NCI-H82 (cell line): ENCODE data around the gene ITPKC.
A peak's percentile ranks its signal among the peaks of the same experiment; 100 is the strongest.

ENCODE experiments used
- DNase-seq: peaks from one replicate; lab custom pipeline; 2025; lab: John Stamatoyannopoulos, UW

The ITPKC gene

DNA sequence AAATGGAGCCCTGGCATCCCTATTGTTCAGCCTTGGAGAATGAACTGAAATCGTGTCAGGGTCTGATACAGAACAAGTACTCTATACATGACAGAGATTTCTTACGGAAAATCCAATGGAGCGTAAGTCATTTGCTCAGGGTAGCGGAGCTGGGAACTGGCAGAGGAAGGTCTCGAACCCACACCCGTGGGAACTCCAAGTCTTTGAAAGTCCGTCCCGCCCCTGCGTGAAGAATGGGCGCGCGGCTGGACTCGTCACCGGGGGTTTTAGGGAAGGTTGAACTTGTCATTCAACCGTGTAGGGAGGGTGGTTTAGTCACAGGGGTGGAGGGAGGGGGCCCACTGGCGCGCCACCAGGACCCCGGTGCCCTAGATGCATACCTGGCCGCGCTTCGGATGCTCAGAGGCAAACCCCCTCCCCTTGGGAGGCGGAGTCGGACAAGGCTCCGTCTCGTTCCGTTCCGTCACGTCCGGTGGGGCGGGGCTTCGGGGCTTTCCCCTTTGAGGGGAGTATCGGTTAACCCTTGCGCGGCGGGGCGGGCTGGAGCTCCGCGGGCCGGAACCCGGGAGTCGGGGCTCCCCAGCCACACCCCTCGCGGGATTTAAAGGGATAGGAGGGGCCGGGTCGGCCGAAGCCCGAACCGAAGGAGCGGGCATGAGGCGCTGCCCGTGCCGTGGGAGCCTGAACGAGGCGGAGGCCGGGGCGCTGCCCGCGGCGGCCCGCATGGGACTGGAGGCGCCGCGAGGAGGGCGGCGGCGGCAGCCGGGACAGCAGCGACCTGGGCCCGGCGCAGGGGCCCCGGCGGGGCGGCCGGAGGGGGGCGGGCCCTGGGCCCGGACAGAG lies at the start of gene ITPKC, which contains the start of gene COQ8B:
Gene ITPKC (plus strand): TSS at position 631 of the 843 bp plus-strand sequence. CDS start 24 bp downstream, at position 655.
Gene COQ8B (minus strand): TSS at position 405 of the 843 bp plus-strand sequence. CDS start 2,254 bp downstream, outside the sequence.
- DNase-seq: peak; percentile 99

DNA sequence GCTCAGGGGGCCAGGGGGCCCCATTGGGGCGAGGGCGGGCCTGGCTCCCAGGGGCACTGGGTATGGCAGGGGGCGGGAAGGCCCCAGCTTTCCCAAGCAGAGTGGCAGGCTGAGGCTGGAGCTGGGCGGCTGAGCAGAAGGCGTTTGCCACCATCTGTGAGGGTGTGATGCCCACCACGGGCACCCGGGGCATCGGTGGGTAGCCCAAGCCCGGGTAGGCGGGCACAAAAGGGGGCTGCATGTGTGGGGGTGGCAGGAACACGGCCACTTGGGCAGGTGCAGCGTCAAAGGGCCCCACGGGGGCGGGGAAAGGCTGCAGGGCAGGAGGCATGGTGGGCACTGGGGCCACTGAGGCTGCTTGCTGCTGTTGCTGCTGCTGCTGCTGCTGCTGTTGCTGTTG lies 49.3 kb upstream of the ITPKC start:
- no peak for DNase-seq

DNA sequence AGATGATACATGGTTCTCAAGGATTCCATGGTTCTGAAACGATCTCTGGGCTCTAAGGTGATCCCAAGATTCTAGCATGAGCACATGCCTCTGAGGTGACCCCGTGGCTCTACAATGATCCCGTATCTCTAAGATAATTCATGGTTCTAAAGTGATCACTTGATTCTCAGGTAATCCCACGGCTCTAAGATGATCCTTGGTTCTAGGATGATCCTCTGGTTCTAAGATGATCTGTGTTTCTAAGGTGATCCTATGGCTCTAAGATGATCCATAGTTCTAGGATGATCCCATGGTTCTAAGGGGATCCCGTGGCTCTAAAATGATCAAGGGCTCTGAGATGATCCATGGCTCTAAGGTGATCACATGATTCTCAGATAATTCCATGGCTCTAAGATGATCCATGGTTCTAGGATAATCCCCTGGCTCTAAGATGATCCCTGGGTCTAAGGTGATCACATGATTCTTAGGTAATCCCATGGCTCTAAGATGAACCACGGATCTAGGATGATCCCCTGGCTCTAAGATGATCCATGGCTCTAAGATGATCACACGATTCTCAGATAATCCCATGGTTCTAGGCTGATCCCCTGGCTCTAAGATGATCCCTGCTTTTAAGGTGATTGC lies 47.8 kb upstream of the ITPKC start:
- DNase-seq: no peak

DNA sequence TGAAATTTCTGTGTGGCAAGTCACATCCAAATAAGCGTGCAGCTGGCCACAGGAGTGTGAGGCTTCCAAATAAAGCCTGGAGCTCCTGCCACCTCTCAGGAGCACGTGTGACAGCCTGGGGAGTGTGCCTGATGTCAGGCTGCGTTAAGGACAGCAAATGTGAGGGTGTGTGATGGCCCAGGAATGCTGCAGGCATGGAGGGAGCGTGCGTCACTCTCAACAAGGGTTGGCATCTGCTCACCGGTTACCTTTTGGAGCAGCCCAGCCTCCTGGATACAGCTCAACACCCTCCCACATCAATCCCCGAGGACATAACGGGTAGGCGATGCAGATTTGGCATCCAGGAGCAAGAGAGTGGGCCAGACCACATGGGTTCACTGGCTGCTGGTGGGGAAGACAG lies 45.5 kb upstream of the ITPKC start:
- no peak for DNase-seq

DNA sequence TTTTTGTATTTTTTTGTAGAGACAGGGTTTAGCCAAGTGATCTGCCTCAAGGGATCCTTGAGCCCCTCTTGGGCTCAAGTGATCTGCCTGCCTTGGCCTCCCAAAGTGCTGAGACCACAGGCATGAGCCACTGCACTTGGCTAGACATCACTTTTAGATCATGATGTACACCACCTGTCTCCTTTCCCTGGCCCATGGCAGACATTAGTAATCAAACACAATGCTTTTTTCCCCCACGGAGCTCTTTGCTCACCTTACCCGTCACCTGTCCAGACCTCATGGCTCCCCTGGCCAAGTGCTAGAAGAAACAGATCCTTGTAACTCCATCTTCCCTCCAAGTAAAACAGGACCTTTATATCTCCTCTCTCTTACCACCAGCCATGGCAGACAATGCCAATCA lies 44.9 kb upstream of the ITPKC start:
- no peak for DNase-seq

DNA sequence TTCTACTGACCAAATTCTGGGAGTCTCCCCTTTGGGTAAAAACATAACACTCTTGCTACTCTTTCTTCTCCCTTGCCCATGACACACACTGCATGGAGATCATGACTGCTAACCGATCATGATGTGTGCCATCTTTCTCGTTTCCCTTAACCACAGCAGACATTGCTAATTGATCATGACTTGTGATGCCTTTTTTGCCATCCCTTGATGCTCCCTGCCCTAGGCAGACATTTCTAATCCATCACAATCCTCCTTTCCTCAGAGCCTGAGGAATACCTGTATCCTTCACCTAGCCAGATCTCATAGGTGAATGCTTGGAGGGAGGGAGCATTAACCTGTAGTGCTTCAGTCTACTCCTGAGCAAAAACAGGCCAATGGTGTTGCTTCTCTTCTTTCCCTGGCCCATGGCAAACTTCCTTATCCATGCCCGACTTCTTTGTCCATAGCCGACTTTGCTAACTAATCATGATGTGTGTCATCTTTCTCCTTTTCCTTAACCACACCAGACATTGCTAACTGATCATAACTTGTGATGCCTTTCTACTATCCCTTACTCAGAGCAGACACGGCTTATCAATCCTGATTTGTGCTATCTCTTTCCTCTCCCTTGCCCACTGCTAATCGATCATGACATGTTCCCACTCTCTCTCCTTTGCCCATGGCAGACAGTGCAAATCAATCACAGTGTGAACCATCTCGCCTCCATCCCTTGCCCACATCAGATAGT lies 44.2 kb upstream of the ITPKC start:
- no peak for DNase-seq

DNA sequence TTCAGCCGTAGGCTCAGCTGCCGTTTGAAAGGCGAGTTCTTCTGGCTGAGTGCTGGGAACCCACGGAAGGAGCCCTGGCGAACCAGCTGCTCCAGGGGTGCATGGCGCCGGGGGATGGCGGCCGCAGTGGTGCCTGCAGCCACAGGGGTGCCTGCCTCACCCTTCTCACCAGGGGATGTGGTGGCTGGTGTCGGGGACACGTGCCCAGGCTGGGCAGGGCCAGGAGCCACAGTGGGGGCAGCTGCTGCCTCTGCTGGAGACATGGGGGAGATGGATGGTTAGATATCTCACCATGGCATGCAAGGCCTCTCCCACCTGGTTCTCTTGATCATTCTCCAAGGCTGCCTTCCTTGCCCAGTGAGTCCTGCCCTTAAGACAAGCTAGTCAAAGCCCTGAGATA lies 43.5 kb upstream of the ITPKC start:
- no peak for DNase-seq

DNA sequence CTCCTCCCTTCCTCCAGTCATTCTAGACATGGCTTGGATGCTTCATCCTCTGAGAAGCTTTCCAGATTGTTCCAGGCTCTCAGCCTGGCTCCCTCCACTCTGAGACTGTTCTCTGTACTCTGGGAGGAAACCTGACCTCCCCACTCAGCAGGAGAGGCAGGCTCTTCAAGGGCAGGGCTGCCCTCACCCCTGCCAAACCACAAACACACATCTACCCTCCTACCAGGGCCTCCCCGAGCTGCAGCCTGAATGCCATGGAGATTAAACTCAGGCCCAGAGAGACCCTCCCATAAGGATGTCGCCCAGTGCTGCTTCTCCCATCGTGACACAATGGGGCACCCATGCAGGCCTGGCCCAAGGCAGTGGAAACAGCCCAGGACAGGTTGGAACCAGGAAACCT lies 42.6 kb upstream of the ITPKC start:
- DNase-seq: no peak

DNA sequence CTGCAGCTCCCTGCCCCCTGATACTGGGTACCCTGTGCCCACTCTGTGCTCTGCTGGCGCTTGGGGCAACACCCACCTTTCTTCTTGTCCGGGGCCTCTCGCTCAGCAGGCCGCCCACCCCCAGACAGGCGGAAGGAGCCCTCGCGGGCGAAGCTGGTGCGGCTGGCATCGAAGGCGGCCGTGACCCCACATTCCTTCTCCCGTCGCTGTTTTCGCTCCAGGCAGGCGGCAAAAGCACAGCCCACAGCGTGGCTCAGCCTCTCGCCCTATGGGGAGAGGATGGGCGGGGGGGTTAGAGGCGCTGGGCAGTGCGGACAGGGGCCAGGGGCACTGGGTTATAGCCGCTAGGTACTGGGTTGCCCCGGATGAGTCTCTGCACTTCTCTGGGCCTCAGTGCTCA lies 39.8 kb upstream of the ITPKC start:
- no peak for DNase-seq

DNA sequence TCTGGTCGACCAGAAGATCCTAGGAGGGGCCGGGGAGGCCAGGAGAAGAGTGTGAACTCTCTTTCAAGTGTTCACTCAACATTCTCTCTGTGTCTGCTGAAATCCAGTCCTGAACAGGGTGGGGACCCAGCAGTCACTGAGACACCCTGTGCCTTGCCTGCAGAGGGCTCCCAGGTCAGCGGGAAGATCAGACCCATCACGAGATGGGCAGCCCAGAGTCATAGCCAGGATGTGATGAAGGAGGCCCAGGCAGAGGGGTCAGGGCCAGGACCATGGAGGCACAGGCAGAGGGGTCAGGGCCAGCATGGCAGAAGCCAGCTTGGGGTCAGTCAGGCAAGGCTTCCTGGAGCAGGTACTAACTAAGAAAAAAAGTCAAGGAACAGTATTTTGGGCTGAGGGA lies 35.9 kb upstream of the ITPKC start:
- DNase-seq: no peak

DNA sequence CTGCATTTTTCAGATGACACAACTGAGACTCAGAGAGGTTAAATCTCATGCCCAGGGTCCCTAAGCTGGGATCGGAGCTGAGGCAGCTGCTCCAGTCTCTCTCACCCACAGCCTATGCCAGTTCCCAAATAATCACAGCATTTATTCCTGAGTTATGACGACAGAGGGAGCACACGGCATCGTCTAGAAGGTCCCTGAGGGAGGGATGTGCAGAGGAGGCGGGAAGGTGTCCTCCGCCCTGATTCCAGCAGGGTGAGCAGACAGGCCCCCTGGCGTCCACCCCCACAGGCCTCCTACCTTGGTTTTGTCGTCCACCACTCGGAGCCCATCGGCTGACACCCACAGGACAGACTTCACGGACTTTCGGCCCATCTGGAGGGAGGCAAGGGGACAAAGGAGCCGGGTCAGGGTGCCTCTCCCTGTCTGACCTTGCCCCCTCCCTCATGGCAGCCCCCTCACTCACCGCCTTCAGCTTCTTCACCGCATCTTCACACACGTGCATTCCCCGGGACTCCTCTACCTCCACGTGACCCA lies 34.4 kb upstream of the ITPKC start:
- DNase-seq: no peak

DNA sequence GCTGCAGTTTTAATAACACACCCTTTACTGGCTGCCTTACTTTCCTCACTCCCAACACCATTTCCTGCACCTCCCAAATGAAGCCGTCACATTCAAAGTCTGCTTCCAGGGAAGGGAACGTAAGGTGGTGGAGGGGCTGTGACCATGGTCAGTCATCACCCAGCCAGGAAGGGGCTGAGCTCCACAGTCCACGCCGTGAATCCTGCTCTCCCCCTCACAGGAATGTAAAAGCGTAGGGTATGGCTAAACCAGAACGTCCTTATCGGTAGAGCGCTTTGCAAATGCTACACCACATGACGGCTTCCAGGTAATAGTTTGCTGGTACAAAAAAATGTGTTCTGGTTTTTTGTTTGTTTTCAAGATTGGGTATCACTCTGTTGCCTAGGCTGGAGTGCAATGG lies 33.5 kb upstream of the ITPKC start:
- no peak for DNase-seq

DNA sequence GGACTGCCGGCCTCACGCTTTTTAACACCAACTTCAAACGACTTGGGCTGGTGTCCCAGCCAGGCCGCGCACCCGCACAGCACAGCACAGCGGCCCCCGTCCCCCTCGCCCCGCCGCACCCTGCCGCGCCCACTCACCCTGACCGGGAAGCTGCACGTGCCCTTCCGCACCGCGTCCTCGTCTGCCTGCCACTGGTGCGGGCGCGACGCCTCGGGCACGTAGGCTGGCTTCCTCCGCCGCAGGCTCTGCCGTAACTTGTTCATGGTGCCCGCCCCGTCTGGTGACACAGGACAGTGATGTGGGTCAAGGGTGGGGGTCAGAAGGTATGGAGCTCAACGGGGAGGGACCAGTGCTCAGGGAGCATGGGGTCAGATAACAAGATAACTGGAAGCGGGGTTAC lies 32.6 kb upstream of the ITPKC start:
- DNase-seq: no peak

DNA sequence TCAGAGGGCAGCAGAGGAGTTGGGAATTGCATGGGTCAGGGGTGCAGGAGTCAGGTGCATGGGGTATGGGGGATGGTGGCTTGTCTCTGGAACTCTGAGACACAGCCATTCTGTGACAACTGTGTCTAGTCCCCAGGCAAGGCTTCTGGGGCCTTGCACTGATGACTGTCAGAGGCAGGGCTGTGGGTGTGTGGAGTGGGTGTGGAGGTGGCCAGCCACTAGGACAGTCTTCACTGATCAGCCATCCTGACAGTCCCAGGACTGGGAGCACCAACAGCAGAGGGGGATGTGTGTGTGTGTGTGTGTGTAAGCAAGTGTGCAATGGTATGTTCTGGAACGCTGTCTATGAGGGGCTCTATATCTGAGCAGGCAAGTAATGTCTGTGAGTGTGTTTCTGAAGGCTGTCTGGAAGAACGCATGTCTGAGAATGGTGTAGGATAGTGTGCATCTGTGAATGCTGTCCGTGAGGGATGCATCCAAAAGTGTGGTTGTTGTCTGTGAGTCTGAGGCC lies 31.8 kb upstream of the ITPKC start:
- no peak for DNase-seq

DNA sequence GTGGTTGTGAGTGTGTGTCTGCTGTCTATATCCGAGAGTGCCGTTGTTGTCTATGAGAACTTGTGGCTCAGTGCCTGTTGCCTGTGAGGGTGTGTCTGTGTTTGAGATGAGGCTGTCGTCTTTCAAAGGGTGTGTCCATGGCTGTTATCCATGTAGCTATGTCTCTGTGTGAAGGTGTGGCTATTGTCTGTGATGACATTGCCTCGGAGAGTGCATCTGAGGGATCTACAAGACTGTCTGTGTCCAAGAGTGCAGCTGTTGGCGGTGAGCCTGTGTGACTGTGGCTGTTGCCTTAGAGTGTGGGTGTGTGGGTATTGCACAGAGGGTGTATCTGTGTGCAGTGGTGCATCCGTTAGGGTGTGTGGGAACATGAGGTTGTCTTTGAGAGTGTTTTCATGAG lies 31.3 kb upstream of the ITPKC start:
- DNase-seq: no peak

DNA sequence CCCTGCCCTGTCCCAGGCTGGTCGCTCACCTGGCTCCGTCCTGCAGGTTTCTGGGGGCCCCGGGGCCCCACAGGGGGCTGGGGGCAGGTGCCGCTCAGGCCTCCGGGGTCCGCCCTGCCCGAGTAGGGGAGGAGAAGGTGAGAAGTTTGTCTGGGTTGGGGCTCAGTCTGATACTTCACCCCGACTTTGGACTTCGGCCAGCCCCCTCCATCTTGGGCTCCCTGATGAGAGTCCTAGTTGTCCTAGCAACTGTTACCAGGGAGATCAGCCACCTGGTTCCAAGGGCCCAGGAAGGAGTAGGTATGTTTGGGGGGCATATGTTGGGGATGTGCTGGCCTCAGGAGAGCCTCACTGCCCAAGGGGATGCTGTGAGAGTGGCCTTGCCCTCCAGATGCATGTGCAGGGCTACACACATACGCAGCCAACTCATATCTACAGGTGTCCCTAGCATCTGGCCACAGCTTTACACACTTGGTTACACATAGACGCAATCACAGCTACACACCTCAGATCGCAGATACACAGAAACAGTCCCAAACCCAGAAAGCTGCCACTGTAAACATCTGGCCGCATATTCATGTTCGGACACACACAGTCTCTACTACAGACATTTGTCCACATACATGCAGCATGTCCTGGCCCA lies 29.9 kb upstream of the ITPKC start:
- no peak for DNase-seq

DNA sequence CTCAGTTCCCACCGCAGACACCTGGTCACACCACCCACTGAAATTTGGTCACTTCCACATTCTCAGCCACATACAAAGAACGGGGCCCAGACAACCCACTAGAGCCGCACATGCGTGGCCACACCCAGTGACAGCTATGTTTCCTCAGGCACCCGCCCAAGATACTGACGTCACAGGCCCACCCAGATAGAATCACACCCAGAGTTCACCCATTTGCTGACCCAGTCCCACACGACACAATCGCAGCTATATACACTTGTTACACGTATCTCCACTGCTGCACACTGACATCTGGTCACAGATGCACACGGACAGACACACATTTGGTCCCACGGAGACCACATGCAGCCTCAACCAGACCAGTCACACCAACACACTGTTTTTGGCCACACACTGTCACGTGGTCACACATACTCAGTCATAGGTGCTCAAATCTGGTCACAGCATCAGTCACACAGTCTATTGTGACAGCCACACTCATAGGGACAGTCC lies 29.3 kb upstream of the ITPKC start:
- DNase-seq: no peak

DNA sequence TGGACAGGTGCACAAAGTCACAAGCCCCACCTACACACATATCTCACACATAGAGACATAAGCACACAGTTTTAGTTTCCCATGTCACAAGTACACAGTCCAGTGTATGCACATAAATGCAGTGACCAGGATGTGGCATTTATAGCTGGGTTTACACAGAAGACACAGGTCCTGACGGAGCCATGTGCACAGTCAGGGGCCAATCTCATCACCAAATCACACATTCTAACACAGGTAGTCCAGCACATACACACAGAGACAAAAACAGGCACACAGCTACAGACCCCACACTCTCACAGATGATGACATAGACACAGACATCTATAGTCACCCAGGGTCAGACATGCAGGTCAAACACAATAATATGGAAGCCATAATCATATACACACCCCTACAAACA lies 28.6 kb upstream of the ITPKC start:
- no peak for DNase-seq

DNA sequence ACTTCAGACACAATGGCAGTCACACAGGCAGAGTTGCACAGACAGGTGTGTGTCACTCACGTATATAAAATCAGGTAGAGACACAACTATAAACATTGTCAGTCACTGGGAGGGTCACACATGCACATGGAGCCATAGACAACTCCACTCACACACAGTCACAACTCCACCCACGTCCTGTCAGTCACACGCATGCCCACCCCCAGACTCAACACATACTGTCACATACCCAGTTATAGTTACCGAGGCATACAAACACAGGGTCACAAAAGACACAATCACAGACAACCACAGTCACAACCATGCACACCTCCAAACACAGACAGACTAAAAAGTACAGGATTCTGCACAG lies 27.9 kb upstream of the ITPKC start:
- DNase-seq: no peak

DNA sequence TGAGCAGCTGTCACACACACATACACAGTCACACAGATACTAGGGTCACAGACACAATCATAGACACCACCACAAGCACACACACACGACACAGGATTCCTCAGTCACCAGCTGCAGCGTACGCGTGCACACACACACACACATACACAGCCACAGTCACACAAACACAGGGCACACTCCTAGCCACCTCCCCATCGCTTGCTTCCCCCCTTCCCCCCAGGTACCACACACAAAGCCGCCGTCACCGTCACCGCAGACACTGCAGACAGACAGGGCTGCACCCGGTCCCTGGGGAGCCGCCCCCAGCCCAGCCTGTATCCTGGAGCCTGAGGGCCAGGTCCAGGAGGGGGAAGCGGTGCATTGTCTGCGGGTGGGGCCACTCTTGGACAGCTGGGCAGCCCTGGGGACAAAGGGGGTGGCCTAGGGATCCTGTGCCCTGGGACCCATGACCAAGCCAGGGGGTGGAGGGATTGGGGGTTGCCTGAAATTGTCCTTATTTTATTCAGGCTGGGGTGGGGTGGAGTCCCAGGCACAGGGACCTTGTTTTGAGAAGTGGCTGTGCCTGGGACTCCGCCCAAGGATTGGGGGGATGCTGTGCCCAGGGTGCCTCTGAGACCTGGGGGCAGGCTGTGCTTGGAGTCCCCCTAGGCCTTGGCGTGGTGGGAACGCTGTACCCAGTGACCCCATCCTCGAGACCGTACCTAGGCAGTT lies 27.4 kb upstream of the ITPKC start:
- DNase-seq: peak; percentile 67

DNA sequence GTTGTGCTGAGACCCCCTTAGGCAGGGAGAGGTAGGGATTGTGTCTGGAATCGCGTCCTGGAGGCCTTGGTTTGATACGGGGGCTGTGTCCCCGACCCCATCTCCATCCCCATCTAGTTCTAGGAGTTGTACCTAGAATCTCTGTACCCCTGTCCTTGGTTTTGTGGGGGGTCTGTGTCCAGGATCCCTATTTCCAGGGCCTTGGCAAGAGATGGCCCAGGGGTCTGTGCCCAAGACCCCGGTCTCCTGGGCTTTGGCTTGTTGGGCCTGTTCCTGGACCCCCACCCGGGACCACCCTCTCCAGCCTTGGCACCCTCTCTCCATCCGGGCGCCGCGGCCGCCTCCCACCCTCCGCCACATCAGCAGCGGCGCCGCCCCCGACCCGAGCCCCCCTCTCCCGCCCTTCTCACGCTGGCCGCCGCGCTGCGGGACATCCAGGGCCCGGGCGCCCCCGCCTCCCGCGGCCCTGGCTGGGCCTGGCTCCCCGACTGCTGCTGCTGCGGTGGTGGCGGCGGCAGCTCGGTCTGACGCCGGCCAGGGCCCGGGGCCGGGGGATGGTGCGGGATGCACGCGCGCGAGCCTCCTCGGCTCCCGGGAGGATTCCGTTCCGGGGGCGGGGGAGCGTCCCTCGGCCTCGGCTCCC lies 26.7 kb upstream of the ITPKC start, which contains the start of gene NUMBL:
Gene NUMBL (minus strand): TSS at position 602 of the 643 bp plus-strand sequence. CDS start 168 bp downstream, at position 434.
- peak; percentile 79 for DNase-seq
